B cell (primary cell): ENCODE results near the gene ADAP1. TPM values are rescaled to one million over a fixed set of nuclear protein-coding genes. Genes with fewer than 3 reads are reported as not detected.

Experiments
- ATAC-seq: fragments of 200-7000 bp; cut with Tn5 transposase; one replicate; pipeline ENCODE4 v1.10.0; 2021; ENCODE audit warnings: low read depth, mild to moderate bottlenecking, moderate number of reproducible peaks, moderate library complexity
- CTCF ChIA-PET: fragments of 350-600 bp; sonication (Branson Sonifier 250); formaldehyde crosslinking; loops from one replicate; lab custom pipeline; 2021; ENCODE audit warnings: antibody characterized with exemption, inconsistent platforms; lab: Charles Lee
- POLR2A ChIA-PET: fragments of 350-600 bp; sonication (Branson Sonifier 250); formaldehyde crosslinking; loops from one replicate; lab custom pipeline; 2021; ENCODE audit warnings: antibody characterized with exemption; lab: Charles Lee
- DNase-seq: peaks from one replicate; pipeline ENCODE4 v3.0.0; 2013
- H2AFZ ChIP-seq: 2 replicates; pipeline ENCODE4 v1.6.1; 2012; ENCODE audit warnings: mild to moderate bottlenecking, low read depth, low read length; ENCODE audit not compliant: insufficient read depth, poor library complexity, severe bottlenecking
- H3K27ac ChIP-seq, 2 donors: 1 replicate in 1 of 2; 2 replicates in 1 of 2; pipeline ENCODE4 v1.5.1; 2012 to 2013; ENCODE audit warnings: low read length in 2 of 2, mild to moderate bottlenecking in 2 of 2, moderate library complexity in 1 of 2
- H3K27me3 ChIP-seq, 4 experiments: fragments of 200-600 bp in 1 of 4; sonication (generic) in 1 of 4; replicated peaks in 1 of 4; 1 replicate in 2 of 4; 2 replicates in 2 of 4; pipeline versions ENCODE4 v1.6.1 to v1.7.0; 2013 to 2016; ENCODE audit warnings: low read length in 3 of 4, mild to moderate bottlenecking in 2 of 4, mixed read lengths in 1 of 4, moderate library complexity in 1 of 4; ENCODE audit not compliant: insufficient read depth in 4 of 4, control insufficient read depth in 3 of 4; ENCODE audit errors: control extremely low read depth in 1 of 4
- H3K36me3 ChIP-seq, 2 experiments: replicated peaks in 1 of 2; 1 replicate in 1 of 2; 2 replicates in 1 of 2; pipeline versions ENCODE4 v1.6.1 to v1.7.1; 2013; ENCODE audit warnings: low read length in 1 of 2; ENCODE audit not compliant: insufficient read depth in 2 of 2, control insufficient read depth in 1 of 2; ENCODE audit errors: control extremely low read depth in 1 of 2, extremely low read depth in 1 of 2
- H3K4me1 ChIP-seq, 2 donors: fragments of 200-600 bp in 1 of 2; sonication (generic) in 1 of 2; 1 replicate in 1 of 2; 2 replicates in 1 of 2; pipeline versions ENCODE4 v1.5.1 to v1.6.1; 2013 to 2017; ENCODE audit warnings: low read length in 2 of 2; ENCODE audit not compliant: control insufficient read depth in 2 of 2, insufficient read depth in 2 of 2
- H3K4me2 ChIP-seq: replicated peaks from 2 replicates; pipeline ENCODE3; 2012; ENCODE audit warnings: mild to moderate bottlenecking, low read depth, low read length; ENCODE audit not compliant: poor library complexity, severe bottlenecking
- H3K4me3 ChIP-seq, 5 experiments: fragments of 200-600 bp in 1 of 5; sonication (generic) in 1 of 5; 1 replicate in 3 of 5; 2 replicates in 2 of 5; pipeline versions ENCODE4 v1.5.1 to v1.7.0; 2011 to 2016; ENCODE audit warnings: low read length in 4 of 5, mild to moderate bottlenecking in 4 of 5, low read depth in 2 of 5, control low read depth in 1 of 5, moderate library complexity in 1 of 5; ENCODE audit not compliant: insufficient read depth in 1 of 5; ENCODE audit errors: control extremely low read depth in 1 of 5, extremely low read depth in 1 of 5
- H3K79me2 ChIP-seq: fragments of 200-600 bp; sonication (generic); one replicate; pipeline ENCODE4 v1.6.0; 2016; ENCODE audit warnings: low read length; ENCODE audit not compliant: control insufficient read depth, insufficient read depth
- H3K9ac ChIP-seq: fragments of 200-600 bp; sonication (generic); 2 replicates; pipeline ENCODE4 v1.6.1; 2017; ENCODE audit warnings: mild to moderate bottlenecking, low read length, moderate library complexity
- H3K9me3 ChIP-seq, 3 donors: one replicate each; pipeline versions ENCODE4 v1.6.1 to v1.7.1; 2013; ENCODE audit warnings: low read length in 2 of 3; ENCODE audit not compliant: control insufficient read depth in 2 of 3, insufficient read depth in 1 of 3; ENCODE audit errors: control extremely low read depth in 1 of 3
- H4K20me1 ChIP-seq: 2 replicates; pipeline ENCODE4 v1.6.0; 2012; ENCODE audit warnings: mild to moderate bottlenecking, low read length; ENCODE audit not compliant: insufficient read depth, control insufficient read depth, poor library complexity, severe bottlenecking
- H3K27ac Mint-ChIP-seq: one replicate; pipeline ENCODE4 v1.8.0; 2021; ENCODE audit warnings: mixed read lengths
- H3K27me3 Mint-ChIP-seq: one replicate; pipeline ENCODE4 v1.8.0; 2021; ENCODE audit warnings: mixed read lengths
- H3K4me1 Mint-ChIP-seq: one replicate; pipeline ENCODE4 v1.8.0; 2021; ENCODE audit warnings: mixed read lengths
- H3K4me3 Mint-ChIP-seq: one replicate; pipeline ENCODE4 v1.8.0; 2021; ENCODE audit warnings: mixed read lengths
- H3K9me3 Mint-ChIP-seq: one replicate; pipeline ENCODE4 v1.8.0; 2022; ENCODE audit warnings: mixed read lengths; ENCODE audit not compliant: insufficient read depth
- EZH2 ChIP-seq: IDR thresholded peaks from 2 replicates; pipeline ENCODE4 v1.6.1; 2012; ENCODE audit warnings: borderline replicate concordance, low read depth, mild to moderate bottlenecking, moderate library complexity, low read length; ENCODE audit not compliant: insufficient read depth, poor library complexity, severe bottlenecking
- WGBS: methylation state at CpG from one replicate; pipeline ENCODE4 v1.1.5; 2013; ENCODE audit warnings: missing lambda C conversion rate; ENCODE audit not compliant: insufficient coverage; 5-methylcytosine and 5-hydroxymethylcytosine counted together
- intact Hi-C: fragments of 100-400 bp; cut with micrococcal nuclease; formaldehyde crosslinking; loops from one replicate; pipeline ENCODE4 v1.10.0; 2022
- polyA plus RNA-seq: library from polyadenylated mRNA; depleted of rRNA; stranded (reverse); fragments of >200 nt; gene quantifications from 2 replicates; pipeline ENCODE4 v1.2.3, GENCODE V29; 2012
- total RNA-seq, 2 donors: library from RNA; stranded (reverse); fragments of 120-200 nt in 1 of 2; gene quantifications; 1 replicate in 1 of 2; 2 replicates in 1 of 2; pipeline versions ENCODE4 v1.2.3 to v1.2.4, GENCODE V29; 2013 to 2022
- TF ChIP-seq, protein P1 (sequence below): fragments of 200-600 bp; IDR thresholded peaks from one replicate; pipeline ENCODE4 v1.8.0; 2022; ENCODE audit warnings: antibody characterized with exemption, mild to moderate bottlenecking

Gene ADAP1
- total and polyA plus RNA-seq, 2 donors (not counting 1 experiment from before 2014, with no cell fraction given): 10.8 to 12.9 TPM

DNA sequence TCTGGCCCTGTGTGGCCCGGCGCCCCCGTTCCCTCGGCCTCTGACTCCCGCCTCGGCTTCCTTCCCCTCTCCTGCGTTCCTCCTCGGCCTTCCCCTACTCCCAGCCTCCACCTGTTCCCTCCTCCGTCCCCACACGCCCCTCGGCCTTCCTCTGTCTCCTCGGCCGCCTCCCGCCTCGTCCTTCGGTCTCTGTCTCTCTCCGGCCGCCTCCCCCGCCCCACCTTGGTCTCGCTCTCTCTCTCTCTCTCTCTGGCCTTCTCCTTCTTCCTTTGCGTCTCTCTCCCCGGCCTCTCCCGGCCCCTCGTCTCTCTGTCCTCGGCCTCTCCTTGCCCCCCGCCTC lies 77.5 kb downstream of the ADAP1 start:
- H3K27me3 ChIP-seq: no peaks in the 10 kb centered on the region
- 1% methylated on average over 26 of the region's 26 CpGs for WGBS
- peaks cover 0 to 10% (median 0%) of the 10 kb centered on the region in 3 donors for H3K9me3 ChIP-seq
- H4K20me1 ChIP-seq: peaks cover 41% of the 10 kb centered on the region
- peak overlapping the region; percentile 90 for H3K9ac ChIP-seq
- H3K4me3 ChIP-seq: peak overlapping the region in 4 of 5 experiments; percentile 71 to 97 (median 88)
- peak overlapping the region; percentile 80 to 93 for H3K27ac ChIP-seq
- H3K4me3 Mint-ChIP-seq: peak overlapping the region; percentile 83
- no peak for ATAC-seq
- peaks cover 21 to 35% of the 10 kb centered on the region in 2 donors for H3K4me1 ChIP-seq
- no peaks in the 10 kb centered on the region for H3K9me3 Mint-ChIP-seq
- H3K36me3 ChIP-seq: peaks cover 1 to 19% of the 10 kb centered on the region in 2 experiments
- peak overlapping the region; percentile 98 for H3K4me2 ChIP-seq
- ChIA-PET POLR2A (interaction anchor here (0.5 kb wide), 1 partner anchor 33 kb away, joined by 4 read pairs; no protein-coding TSS in a partner anchor), CTCF (interaction anchor here (8.7 kb wide), 1 partner anchor 90 kb away, joined by 113 read pairs; no protein-coding TSS in a partner anchor)
- intact Hi-C loops: loop anchor here (1.0 to 5.0 kb wide), 3 partner anchors 78 to 265 kb away; partner anchors contain the start of genes ADAP1 and COX19
- H3K27ac Mint-ChIP-seq: peak overlapping the region; percentile 90
- peaks cover 49% of the 10 kb centered on the region for H3K79me2 ChIP-seq
- H3K27me3 Mint-ChIP-seq: no peaks in the 10 kb centered on the region
- no peak for DNase-seq
- peak overlapping the region; percentile 86 for H2AFZ ChIP-seq
- TF ChIP-seq, protein P1, sequence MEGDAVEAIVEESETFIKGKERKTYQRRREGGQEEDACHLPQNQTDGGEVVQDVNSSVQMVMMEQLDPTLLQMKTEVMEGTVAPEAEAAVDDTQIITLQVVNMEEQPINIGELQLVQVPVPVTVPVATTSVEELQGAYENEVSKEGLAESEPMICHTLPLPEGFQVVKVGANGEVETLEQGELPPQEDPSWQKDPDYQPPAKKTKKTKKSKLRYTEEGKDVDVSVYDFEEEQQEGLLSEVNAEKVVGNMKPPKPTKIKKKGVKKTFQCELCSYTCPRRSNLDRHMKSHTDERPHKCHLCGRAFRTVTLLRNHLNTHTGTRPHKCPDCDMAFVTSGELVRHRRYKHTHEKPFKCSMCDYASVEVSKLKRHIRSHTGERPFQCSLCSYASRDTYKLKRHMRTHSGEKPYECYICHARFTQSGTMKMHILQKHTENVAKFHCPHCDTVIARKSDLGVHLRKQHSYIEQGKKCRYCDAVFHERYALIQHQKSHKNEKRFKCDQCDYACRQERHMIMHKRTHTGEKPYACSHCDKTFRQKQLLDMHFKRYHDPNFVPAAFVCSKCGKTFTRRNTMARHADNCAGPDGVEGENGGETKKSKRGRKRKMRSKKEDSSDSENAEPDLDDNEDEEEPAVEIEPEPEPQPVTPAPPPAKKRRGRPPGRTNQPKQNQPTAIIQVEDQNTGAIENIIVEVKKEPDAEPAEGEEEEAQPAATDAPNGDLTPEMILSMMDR: no peak
- no peak for TF ChIP-seq EZH2
- H3K4me1 Mint-ChIP-seq: peaks cover 39% of the 10 kb centered on the region
